Measurements from ENCODE around the gene SH3PXD2B.

SH3PXD2B gene

GRCh38 chr5:172446336-172447051, 7.8 kb downstream of the SH3PXD2B start:
- TF ChIP-seq ZFX (IDR thresholded peaks at IDR 0.05; ENCODE audit: borderline replicate concordance) (no peak), CTCF (IDR thresholded peaks at IDR 0.05) (no peak)
- H3K27ac ChIP-seq, result no peak overlapping the region

DNA sequence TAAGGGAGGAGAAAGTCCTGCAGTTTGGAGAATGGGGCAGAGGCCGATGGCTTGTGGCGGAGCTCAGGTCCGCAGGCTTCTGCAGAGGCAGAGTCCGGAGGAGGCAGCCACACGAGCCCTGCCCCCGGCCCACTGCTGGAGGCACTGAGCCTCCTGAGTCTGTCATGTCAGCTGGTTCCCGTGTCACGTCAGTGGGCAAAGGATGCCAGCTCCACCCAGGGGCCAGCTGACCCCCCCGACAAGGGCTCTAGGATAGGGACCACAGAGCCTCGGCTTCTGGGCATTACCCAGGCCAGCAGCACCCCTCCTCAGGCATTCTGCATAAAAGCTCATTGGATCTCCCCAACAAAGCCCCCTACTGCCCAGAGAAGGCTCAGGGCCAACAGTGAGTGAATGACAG, 8.5 kb downstream of the SH3PXD2B start:
- TF ChIP-seq ZFX (IDR thresholded peaks at IDR 0.05; ENCODE audit: borderline replicate concordance) (no peak), CTCF (IDR thresholded peaks at IDR 0.05) (no peak)

GRCh38 chr5:172444626-172445365, 9.5 kb downstream of the SH3PXD2B start:
- H3K27ac ChIP-seq, result no peak overlapping the region
- no peak for TF ChIP-seq CTCF (IDR thresholded peaks at IDR 0.05)
- TF ChIP-seq ZFX (IDR thresholded peaks at IDR 0.05; ENCODE audit: borderline replicate concordance), result no peak

More for the DNA sequence above, 8.5 kb downstream of the SH3PXD2B start:
- no peak overlapping the region for H3K27ac ChIP-seq

DNA sequence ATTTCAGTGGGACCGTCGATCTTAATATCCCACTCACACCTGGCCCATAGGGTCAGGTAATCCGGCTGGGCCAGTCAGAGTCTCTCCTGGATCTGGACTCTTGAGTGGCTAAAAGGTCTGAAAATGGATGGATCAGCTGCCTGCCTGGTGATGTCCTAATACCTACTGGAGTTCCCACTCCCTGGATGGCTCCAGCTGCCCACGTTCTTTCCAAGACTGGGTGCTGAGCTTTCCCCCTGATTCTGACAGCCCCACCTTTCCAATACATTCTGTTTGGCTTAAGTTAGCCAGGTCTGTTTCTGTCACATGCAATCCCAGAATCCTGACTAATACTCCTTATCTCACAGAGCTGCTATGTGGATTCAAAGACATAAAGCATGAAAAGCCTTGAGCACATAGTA, 10.2 kb downstream of the SH3PXD2B start:
- no peak for TF ChIP-seq ZFX (IDR thresholded peaks at IDR 0.05; ENCODE audit: borderline replicate concordance)
- H3K27ac ChIP-seq, result no peak overlapping the region

- H3K27ac ChIP-seq, result no peak overlapping the region
- no peak for TF ChIP-seq CTCF (IDR thresholded peaks at IDR 0.05)
Measured at GRCh38 chr5:172443441-172444109, 10.8 kb downstream of the SH3PXD2B start.

DNA sequence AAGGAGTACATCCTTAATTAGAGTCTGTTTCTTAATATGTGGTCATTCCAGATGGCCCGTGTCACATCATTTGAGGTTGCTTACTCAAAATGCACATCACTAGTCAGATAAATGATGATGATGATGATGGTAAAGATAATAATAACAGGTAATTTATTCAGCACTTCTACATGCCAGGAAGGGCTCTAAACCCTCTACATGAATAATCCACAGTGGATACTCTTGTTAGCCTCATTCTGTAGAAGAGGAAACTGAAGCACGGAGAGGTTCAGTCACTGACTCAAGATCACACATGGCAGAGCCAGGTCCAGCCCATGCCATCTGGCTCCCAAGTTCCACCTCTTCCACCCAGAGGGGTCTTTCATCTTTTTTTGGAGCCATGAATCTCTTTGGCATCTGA, 11.7 kb downstream of the SH3PXD2B start:
- TF ChIP-seq ZFX (IDR thresholded peaks at IDR 0.05; ENCODE audit: borderline replicate concordance) (no peak), CTCF (IDR thresholded peaks at IDR 0.05) (no peak)
- no peak overlapping the region for H3K27ac ChIP-seq

DNA sequence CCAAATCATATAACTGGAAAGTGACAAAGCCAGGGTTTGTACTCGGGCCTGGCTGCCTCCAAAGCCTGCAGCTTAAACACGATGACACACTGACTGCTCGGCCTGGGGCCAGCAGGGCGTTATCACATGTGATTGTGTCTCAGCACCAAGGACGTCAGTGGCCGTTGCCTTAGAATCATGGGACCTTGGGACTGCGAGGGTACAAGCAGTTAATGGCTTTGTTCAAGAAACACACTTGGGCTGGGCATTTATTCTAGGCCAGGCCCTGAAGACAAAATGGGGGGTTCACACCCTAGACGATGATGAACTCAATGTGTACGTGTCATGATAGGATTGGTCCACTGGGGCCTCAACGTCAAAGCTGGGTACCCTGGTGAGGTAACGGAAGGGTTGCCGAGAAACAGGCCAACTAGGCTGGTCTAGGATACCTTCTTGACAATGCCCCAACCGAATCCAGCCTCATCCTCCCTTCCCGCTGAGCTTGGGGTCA, 13.0 kb downstream of the SH3PXD2B start:
- no peak overlapping the region for H3K27ac ChIP-seq
- no peak for TF ChIP-seq CTCF (IDR thresholded peaks at IDR 0.05)
- no peak for TF ChIP-seq ZFX (IDR thresholded peaks at IDR 0.05; ENCODE audit: borderline replicate concordance)

All from 22Rv1 (cell line).